ENCODE results near the gene COL5A1. TPM values are rescaled to one million over a fixed set of nuclear protein-coding genes. Genes with fewer than 3 reads are reported as not detected.

Gene COL5A1
- total RNA-seq, 1 donor from 2014 or later, result 28.9 TPM

DNA sequence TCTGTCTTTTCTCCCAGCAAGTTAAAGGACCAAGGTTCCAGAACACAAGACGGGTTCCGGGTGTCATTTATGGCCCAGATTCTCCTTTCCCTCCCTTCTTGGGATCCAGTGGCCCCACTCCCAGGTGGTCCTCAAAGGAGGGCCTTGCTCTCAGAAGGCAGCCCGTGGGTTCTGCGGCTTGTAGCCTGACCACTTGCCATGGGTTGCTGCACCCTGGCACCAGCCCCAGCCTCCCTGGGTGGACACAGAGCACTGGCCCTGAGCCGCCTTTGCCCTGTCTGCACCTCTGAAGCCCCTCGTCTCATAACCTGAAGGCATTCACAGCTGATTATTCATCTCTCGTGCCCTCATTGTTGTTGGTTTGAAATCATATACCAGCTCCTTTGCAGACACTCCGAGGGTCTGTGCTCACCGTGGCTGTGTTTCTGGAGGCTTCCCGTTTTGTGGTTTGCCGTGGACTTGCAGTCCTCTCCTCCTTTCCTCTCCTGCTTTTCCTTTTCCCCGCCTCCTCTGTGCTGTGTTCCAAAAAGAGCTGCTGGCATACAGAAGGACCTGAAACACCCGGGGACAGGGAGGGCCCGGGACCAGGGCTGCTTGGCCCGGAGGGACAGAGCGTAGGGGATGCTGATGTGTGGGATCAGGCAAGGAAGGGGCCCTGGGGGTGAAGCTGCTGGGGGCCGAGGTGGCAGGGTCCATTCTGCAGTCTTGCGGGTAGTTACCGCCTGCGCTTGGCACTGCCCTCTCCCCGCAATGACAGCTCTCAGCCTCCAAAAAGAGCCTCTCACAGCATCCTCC, 189.5 kb downstream of the COL5A1 start:
- Mint-ChIP-seq H3K4me1 (ENCODE audit: low read depth, unreplicated experiment) (peaks cover 16% of the 10 kb centered on the region), H3K4me3 (ENCODE audit: unreplicated experiment) (no peak overlapping the region), H3K9me3 (ENCODE audit: unreplicated experiment) (peaks cover 4% of the 10 kb centered on the region), H3K27me3 (ENCODE audit: unreplicated experiment) (peaks cover 7% of the 10 kb centered on the region), H3K27ac (ENCODE audit: unreplicated experiment) (no peak overlapping the region), H3K36me3 (ENCODE audit: unreplicated experiment) (no peaks in the 10 kb centered on the region)
- TF ChIP-seq, protein P1, sequence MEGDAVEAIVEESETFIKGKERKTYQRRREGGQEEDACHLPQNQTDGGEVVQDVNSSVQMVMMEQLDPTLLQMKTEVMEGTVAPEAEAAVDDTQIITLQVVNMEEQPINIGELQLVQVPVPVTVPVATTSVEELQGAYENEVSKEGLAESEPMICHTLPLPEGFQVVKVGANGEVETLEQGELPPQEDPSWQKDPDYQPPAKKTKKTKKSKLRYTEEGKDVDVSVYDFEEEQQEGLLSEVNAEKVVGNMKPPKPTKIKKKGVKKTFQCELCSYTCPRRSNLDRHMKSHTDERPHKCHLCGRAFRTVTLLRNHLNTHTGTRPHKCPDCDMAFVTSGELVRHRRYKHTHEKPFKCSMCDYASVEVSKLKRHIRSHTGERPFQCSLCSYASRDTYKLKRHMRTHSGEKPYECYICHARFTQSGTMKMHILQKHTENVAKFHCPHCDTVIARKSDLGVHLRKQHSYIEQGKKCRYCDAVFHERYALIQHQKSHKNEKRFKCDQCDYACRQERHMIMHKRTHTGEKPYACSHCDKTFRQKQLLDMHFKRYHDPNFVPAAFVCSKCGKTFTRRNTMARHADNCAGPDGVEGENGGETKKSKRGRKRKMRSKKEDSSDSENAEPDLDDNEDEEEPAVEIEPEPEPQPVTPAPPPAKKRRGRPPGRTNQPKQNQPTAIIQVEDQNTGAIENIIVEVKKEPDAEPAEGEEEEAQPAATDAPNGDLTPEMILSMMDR (IDR thresholded peaks at IDR 0.05; ENCODE audit: partially characterized antibody, unreplicated experiment), result no peak
- no peak for DNase-seq

DNA sequence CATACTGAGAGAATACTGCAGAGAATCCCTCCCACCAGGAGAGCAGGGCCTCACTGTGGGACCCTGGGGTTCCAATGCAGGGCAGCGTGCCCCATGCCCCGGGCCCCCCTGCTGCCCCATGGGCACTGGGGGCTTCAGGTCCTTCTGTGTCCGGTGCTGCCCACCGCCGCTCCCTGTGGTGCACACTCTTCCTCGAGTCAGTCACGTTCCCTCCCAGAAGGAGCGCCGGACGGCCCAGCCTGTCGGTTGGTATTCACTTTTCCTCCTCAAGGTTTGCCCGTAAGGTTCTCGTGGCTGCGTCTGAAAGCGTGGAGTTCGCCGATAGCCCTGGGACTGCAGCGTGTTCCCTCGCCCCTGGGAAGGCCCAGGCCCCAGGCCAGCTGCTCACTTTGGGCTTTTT, 190.9 kb downstream of the COL5A1 start:
- Mint-ChIP-seq H3K36me3 (ENCODE audit: unreplicated experiment) (no peaks in the 10 kb centered on the region), H3K4me3 (ENCODE audit: unreplicated experiment) (no peak overlapping the region), H3K27me3 (ENCODE audit: unreplicated experiment) (peaks cover 7% of the 10 kb centered on the region), H3K4me1 (ENCODE audit: low read depth, unreplicated experiment) (peaks cover 16% of the 10 kb centered on the region), H3K9me3 (ENCODE audit: unreplicated experiment) (peaks cover 4% of the 10 kb centered on the region), H3K27ac (ENCODE audit: unreplicated experiment) (peak overlapping the region; percentile 55)
- DNase-seq, result no peak
- TF ChIP-seq, protein P1 (IDR thresholded peaks at IDR 0.05; ENCODE audit: partially characterized antibody, unreplicated experiment), result no peak

DNA sequence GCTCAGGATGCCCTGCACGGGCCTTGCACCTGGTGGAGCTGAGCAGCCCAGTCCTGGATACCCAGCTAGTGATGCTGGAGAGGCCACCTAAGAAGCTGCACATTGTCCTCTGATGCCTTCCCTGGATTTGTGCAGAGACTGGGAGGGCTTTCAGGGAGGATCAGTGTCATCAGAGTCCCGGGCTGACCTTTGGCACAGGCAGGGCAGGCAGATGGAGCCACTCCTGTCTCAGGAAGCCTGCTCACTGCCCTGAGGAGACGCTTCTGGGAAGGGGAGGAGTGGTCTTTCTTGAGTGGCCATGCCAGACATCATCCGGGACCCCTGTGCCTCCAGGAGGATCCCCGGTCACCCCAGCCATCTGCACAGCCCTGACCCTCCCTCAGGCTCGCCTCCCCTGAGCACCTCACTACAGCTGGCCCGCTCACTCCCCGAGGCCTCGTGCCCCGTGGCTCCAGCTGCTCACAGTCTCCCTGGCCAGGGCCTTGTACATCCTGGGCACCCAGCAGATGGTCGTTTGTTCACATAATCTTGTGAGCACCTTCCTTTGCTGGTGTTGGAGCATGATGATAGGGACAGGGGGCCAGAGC, 191.8 kb downstream of the COL5A1 start:
- H3K27me3 Mint-ChIP-seq (ENCODE audit: unreplicated experiment), result peaks cover 9% of the 10 kb centered on the region
- no peaks in the 10 kb centered on the region for H3K36me3 Mint-ChIP-seq (ENCODE audit: unreplicated experiment)
- H3K27ac Mint-ChIP-seq (ENCODE audit: unreplicated experiment), result peak overlapping the region; percentile 73
- H3K4me1 Mint-ChIP-seq (ENCODE audit: low read depth, unreplicated experiment), result peaks cover 16% of the 10 kb centered on the region
- H3K9me3 Mint-ChIP-seq (ENCODE audit: unreplicated experiment), result peaks cover 4% of the 10 kb centered on the region
- DNase-seq, result peak; percentile 67
- TF ChIP-seq, protein P1 (IDR thresholded peaks at IDR 0.05; ENCODE audit: partially characterized antibody, unreplicated experiment), result no peak
- H3K4me3 Mint-ChIP-seq (ENCODE audit: unreplicated experiment), result peak overlapping the region; percentile 16

DNA sequence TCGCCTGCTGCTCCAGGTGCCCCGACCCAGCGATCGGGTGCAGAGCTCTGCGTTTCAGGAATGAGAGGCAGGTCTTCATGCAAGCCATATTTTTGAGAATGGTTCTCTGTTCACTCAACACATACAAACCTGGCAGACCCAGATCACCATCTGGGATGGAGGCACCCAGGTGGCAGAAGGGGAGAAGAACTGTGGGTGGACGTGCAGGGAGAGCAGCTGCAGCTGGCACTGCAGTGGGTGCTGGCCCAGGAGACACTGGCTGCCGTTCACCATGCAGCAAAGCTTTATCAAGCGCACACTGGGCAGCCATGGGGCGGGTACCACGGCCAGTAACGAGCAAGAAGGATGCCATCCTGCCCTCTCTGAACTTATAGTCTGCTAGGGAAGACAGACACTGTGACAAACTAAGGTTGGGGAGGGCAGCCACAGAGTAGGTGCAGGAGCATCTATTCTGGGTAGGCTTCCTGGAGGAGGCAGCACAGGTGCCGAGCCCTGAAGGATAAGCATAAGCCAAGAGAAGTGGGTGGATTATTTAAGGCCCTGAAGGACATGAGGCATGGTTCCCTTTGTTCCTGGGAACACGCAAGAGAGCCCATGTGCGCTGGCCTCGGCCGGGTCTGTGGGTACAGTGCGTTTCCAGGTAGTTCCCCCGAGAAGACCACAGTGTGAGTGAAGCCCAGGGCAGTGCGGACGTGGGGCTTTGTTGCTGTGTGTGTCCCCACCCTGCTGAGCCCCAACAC, 192.8 kb downstream of the COL5A1 start:
- Mint-ChIP-seq H3K9me3 (ENCODE audit: unreplicated experiment) (peaks cover 4% of the 10 kb centered on the region), H3K4me3 (ENCODE audit: unreplicated experiment) (no peak overlapping the region), H3K36me3 (ENCODE audit: unreplicated experiment) (no peaks in the 10 kb centered on the region), H3K27ac (ENCODE audit: unreplicated experiment) (no peak overlapping the region), H3K27me3 (ENCODE audit: unreplicated experiment) (peaks cover 9% of the 10 kb centered on the region), H3K4me1 (ENCODE audit: low read depth, unreplicated experiment) (peaks cover 16% of the 10 kb centered on the region)
- TF ChIP-seq, protein P1 (IDR thresholded peaks at IDR 0.05; ENCODE audit: partially characterized antibody, unreplicated experiment), result no peak
- DNase-seq, result no peak

Measured in glutamatergic neuron (in vitro differentiated cells).